H1 (cell line): ENCODE measurements around the gene KIAA0040. TPM values are rescaled to one million over a fixed set of nuclear protein-coding genes. Genes with fewer than 3 reads are reported as not detected.

Experiments
- BACH1 ChIP-seq: IDR thresholded peaks from 2 replicates; pipeline ENCODE4 v1.6.1; 2012; ENCODE audit warnings: low read length, improper control_type of control experiment
- TAF7 ChIP-seq: optimal IDR thresholded peaks from 2 replicates; pipeline ENCODE3; 2011; ENCODE audit warnings: low read depth, mild to moderate bottlenecking, inconsistent platforms, low read length, moderate library complexity, borderline replicate concordance
- YY1 ChIP-seq: IDR thresholded peaks from 2 replicates; pipeline ENCODE4 v1.6.1; 2011; ENCODE audit warnings: low read depth, mild to moderate bottlenecking, low read length
- polyA plus RNA-seq, 7 experiments: library from polyadenylated mRNA; depleted of rRNA in 3 of 7; stranded (reverse) in 5 of 7; unstranded in 2 of 7; fragments of >200 nt in 5 of 7; fragments of 200-250 nt in 2 of 7; gene quantifications; 1 replicate in 5 of 7; 2 replicates in 1 of 7; 4 replicates in 1 of 7; pipeline versions ENCODE4 v1.2.1 to v1.2.3, GENCODE V29; 2011 to 2013; ENCODE audit warnings: missing spikeins in 2 of 7, mixed read lengths in 2 of 7
- total RNA-seq: library from RNA; stranded (reverse); fragmentation: NEBNext Ultra II Directional; extraction: Animal tissue kit (Norgen Biotek cat#: 25700); gene quantifications from 2 replicates; pipeline ENCODE4 v1.2.1, GENCODE V29; 2021

The KIAA0040 gene
- total and polyA plus RNA-seq, 2 of the 8 experiments (the other 6 are each of a cell fraction or from before 2014, with no cell fraction given) = 11.0 to 14.1 TPM

DNA sequence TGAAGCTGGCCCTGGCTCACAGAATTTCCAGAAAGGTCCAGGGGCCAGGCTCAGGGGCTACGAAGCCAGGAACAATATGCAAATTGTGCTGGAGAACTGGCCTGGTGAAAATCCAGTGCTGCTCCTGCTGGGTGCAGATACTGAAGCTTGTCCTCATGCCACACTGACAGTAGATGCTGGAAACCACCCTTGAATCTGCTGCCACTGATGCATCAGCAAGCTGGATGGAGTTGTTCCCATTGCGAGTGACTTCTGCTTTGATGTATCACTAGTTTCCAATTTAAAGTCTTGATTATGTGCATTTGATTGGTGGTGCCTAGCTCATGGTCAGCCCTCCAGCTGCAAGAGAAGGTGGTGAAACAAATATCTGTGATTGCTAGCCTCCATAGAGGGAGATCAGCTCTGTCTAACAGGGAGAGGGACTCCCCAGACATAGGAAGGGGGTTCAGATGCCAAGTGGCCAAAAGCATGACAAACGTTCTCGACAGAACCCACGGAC is 11.0 kb upstream of the KIAA0040 start (continued):
- TF ChIP-seq TAF7 (no peak), YY1 (no peak), BACH1 (no peak)
